ENCODE measurements around the gene VASP.

The VASP gene

GRCh38 chr19:45517641-45518468, 10.6 kb downstream of the VASP start:
- no peak for DNase-seq

GRCh38 chr19:45518469-45518826, 11.2 kb downstream of the VASP start:
- no peak for DNase-seq

DNA sequence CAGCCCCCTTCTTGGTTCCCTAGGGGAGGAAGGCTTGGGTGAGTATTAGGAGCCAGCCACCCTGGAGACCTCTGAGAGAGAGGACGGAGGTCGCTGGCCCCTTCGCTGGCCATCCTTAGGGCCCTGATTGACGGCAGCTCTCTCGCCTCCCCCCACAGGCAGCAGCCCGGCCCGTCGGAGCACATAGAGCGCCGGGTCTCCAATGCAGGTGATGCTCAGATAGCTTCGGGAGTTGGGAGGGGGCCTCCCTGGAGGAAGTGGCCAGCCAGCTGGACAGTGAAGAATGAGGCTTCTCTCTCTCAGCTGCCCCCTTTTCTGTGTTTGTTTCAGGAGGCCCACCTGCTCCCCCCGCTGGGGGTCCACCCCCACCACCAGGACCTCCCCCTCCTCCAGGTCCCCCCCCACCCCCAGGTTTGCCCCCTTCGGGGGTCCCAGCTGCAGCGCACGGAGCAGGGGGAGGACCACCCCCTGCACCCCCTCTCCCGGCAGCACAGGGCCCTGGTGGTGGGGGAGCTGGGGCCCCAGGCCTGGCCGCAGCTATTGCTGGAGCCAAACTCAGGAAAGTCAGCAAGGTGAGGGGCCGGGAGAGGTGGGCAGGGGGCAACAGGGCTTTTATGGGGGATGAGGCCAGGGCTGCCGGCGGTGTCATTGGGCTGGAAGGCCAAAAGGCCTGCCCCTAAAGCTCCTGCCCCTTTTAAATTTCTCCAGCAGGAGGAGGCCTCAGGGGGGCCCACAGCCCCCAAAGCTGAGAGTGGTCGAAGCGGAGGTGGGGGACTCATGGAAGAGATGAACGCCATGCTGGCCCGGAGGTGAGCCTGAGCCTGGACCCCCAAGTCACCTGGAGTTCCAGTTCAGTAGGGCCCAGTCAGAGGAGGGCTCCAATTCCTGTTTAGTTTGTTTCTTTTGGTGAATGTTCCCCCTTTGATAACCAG, 15.0 kb downstream of the VASP start:
- no peak for DNase-seq

DNA sequence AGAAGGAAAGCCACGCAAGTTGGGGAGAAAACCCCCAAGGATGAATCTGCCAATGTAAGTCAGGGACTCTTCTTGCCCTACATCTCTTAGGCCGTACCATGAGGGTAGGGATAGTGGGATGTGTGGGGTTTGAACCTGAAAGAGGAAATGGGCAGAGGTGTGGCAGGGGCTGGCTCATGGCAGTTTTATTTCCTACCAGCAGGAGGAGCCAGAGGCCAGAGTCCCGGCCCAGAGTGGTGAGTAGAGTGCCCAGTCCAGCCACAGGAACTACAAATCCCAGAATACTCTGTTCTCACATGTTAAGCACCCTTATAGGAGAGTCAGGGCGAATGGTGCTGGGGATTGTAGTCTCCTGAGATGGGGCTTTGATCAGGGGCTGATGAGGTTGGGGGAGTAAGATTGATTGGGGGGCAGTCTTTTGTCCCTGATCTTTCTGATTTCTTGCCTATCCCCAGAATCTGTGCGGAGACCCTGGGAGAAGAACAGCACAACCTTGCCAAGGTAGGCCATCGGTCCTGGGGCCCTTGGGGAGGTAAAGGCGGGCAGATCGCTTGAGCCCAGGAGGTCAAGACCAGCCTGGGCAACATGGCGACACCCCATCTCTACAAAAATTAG, 16.5 kb downstream of the VASP start:
- peak; percentile 87 for DNase-seq

DNA sequence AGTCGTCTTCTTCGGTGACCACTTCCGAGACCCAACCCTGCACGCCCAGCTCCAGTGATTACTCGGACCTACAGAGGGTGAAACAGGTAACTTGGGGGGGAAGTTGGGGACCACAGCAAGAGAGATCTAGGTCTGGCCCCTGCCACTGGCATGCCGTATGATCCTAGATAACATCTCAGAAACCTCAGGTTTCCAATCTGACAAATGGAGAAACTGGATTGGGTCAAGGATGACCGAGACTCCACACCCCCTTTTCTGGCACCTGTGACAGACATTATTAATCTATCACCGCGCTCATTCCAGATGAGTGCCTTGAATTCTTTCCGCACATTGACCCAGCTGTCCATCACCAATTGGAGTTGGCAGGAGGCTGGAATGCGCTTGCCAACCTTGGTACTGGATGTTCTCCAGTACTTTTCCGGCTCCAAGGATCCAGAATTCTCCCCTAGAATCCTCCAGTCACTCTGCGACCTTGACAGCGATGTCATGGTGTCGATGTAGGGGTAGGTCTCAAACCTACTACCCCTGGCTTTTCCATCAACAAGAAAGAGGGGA, 17.4 kb downstream of the VASP start:
- DNase-seq: no peak

GRCh38 chr19:45526143-45526542, 18.9 kb downstream of the VASP start:
- DNase-seq: no peak

GRCh38 chr19:45526971-45527370, 19.7 kb downstream of the VASP start:
- DNase-seq: no peak

DNA sequence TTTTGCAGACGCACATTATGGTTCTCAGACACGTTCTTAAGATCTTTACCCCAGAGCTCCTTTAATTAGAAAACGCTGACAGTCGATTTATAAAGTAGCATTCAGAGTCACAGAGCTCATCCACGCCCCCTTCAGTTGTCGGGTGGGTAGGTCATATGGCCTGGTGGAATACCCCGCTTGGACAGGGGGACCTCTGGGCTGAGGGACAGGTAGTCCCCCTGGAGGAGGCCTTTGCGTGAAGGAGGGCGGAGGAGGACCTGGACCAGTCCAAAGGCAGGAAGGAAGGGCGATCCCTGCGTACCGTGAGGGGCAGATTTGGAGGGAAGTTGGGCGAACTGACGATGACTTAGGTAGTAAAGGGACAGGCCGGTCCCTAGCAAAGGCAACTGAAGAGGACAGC, 20.5 kb downstream of the VASP start:
- no peak for DNase-seq

- DNase-seq: no peak
Measured at GRCh38 chr19:45528149-45528743, 21.0 kb downstream of the VASP start.

GRCh38 chr19:45528744-45529419, 21.6 kb downstream of the VASP start:
- no peak for DNase-seq

- DNase-seq: no peak
Measured at GRCh38 chr19:45529420-45529785, 22.1 kb downstream of the VASP start.

DNA sequence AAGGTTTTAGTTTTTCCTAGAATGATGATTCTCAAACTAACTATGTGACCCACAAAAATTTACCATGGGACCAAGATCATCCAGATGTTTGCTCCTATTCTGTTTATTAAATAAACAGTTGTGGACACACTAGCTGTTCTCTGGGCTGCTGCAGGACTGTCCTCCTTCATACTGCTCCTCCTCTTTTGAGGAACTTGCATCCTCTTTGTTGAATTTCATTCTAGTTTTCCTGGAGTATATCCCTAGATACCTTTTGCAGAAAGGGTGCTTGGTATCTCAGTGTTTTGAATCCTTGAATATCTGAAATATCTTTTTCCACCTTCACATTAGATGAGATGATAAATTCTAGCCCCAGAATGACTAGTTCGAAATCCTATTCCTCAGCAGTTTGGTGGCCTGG, 24.1 kb downstream of the VASP start:
- no peak for DNase-seq

DNA sequence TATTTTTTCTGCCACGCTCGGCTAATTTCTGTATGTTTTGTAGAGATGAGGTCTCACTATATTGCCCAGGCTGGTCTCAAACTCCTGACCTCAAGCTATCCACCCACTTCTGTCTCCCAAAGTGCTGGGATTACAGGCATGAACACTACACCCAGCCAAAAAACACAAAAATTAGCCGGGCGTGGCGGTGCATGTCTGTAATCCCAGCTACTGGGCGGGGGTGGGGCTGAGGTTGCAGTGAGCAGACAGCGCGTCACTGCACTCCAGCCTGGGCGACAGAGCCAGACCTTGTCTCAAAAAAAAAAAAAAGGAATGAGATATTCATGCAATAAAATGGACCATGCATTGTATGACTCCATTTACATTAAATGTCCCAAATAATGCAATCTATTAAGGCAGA, 32.2 kb downstream of the VASP start:
- DNase-seq: no peak

GRCh38 chr19:45542234-45542668, 35.0 kb downstream of the VASP start:
- DNase-seq: no peak

DNA sequence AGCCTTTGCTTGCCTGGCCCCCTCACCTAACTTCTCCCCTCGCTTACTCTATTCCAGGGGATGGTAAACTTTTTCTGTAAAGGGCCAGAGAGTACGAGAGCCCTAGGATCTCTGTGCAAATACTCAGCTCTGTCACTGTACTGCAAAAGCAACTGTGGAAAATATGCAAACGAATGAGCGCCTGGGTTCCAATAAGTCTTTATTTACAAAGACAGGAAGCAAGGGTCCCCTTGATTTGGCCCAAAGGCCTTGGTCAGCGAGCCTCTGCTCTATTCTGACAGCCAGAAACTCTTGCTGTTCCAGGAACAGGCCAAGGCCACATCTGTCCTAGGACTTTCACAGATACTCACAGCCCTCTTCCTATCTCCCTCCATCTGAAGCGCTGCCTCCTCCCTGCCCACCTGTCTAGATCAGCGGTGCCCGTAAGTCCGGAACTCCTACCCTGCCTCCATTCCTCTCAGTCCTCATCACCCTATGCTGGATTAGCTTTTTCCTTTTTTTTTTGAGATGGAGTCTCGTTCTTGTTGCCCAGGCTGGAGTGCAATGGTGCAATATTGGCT, 40.0 kb downstream of the VASP start:
- no peak for DNase-seq

DNA sequence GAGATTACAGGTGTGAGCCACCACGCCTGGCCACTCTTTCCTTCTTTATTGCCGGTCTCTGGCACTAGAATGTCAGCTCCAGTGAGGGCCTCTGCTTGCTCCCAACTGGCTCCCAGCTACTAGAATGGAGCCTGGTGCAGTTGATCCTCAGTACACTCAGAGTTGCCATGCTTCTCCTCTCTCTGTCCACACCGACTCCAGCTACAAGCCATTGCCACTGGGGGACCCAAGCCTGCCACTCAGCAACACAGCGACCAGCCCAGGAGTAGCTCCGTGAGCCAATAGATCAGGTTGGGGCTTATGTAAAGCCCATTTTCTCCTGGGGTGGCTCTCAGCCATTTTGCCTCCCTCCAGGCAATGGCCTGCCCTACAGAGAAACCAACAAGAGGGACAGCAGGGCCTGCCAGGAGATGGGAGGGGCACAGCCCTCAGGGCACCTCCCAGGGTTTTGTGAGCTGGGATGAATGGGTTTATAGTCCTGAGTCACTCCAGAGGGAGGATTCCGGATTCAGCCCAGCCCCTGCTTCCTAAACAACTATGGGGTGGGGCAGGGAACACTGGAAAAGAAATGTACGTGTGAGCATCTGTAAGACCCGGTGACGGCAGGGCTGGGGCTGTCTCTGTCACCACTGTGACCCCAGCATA, 40.8 kb downstream of the VASP start:
- no peak for DNase-seq

DNA sequence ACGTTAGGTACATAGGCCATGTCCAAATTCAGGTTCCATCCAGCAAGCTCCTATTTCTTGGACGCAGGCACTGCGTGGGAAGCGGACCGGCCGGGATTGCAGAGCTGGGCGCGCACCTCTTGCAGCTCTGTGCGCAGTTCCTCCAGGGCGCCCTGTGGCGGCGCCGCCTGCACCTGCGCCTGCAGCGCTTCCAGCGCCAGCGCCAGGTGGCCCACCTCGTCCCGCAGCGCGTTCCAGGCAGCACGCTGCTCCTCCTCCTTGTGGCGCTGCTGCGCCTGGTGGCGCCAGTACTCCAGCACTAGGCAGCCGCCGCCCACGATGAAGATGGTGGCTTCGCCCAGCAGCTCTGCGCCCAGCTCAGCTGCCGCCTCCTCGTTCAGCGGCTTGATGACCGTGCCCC, 46.2 kb downstream of the VASP start:
- no peak for DNase-seq

- no peak for DNase-seq
Measured at GRCh38 chr19:45554481-45554880, 47.2 kb downstream of the VASP start.

DNA sequence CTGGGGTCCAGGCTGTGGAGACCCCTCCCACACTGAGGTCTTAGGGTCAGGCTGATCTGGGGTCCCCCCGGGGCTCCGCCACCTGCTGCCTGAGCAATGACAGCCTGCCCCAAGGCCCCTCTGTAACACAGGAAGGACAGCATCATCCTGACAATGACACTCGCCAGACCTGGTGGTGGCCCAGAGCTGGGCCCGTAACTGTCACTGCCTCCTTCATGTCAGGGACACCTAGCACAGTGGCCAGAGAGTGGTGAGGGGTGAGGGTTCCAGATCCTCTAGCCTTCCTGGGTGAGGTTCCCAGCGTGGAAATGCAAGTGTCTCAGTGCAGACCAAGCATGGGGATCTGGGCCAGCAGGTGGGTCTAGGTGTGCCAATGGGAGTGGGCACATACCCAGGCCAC, 49.6 kb downstream of the VASP start:
- no peak for DNase-seq

GRCh38 chr19:45558399-45558878, 51.2 kb downstream of the VASP start:
- peak; percentile 75 for DNase-seq

GRCh38 chr19:45560038-45560437, 52.8 kb downstream of the VASP start:
- no peak for DNase-seq
